Calu3 (cell line): ENCODE measurements around the gene ASIC2. TPM values are rescaled to one million over a fixed set of nuclear protein-coding genes. Genes with fewer than 3 reads are reported as not detected.
A peak's percentile ranks its signal among the peaks of the same experiment; 100 is the strongest.

Experiments used
- BruUV-seq: library from RNA; stranded (reverse); fragments of 400-500 nt; replicated peaks from 2 replicates; lab custom pipeline; 2021; lab: Mats Ljungman, UMichigan
- CTCF ChIA-PET: fragments of 300-600 bp; sonication (Branson Sonifier 250); formaldehyde crosslinking; loops from one replicate; lab custom pipeline; 2022; ENCODE audit warnings: antibody characterized with exemption; lab: Charles Lee
- DNase-seq: peaks from one replicate; pipeline ENCODE4 v3.0.0; 2022
- H3K27ac Mint-ChIP-seq: one replicate; pipeline ENCODE4 v1.8.0; 2022; ENCODE audit warnings: mixed read lengths; ENCODE audit not compliant: unreplicated experiment
- H3K27me3 Mint-ChIP-seq: one replicate; pipeline ENCODE4 v1.8.0; 2022; ENCODE audit warnings: mixed read lengths; ENCODE audit not compliant: unreplicated experiment
- H3K36me3 Mint-ChIP-seq: one replicate; pipeline ENCODE4 v1.8.0; 2022; ENCODE audit warnings: mild to moderate bottlenecking, moderate library complexity, mixed read lengths; ENCODE audit not compliant: insufficient read depth, unreplicated experiment
- H3K4me1 Mint-ChIP-seq: one replicate; pipeline ENCODE4 v1.8.0; 2022; ENCODE audit warnings: mild to moderate bottlenecking, low read depth, mixed read lengths; ENCODE audit not compliant: unreplicated experiment
- H3K4me3 Mint-ChIP-seq: one replicate; pipeline ENCODE4 v1.8.0; 2022; ENCODE audit warnings: mild to moderate bottlenecking, low read depth, moderate library complexity, mixed read lengths; ENCODE audit not compliant: unreplicated experiment
- H3K9me3 Mint-ChIP-seq: one replicate; pipeline ENCODE4 v1.8.0; 2022; ENCODE audit warnings: low read depth, mixed read lengths; ENCODE audit not compliant: unreplicated experiment
- intact Hi-C: fragments of 100-400 bp; cut with micrococcal nuclease; formaldehyde crosslinking; loops from one replicate; pipeline ENCODE4 v1.10.0; 2022; ENCODE audit not compliant: unreplicated experiment
- total RNA-seq: library from RNA; stranded (reverse); gene quantifications from 2 replicates; pipeline ENCODE4 v1.2.3, GENCODE V29; 2022
- TF ChIP-seq, protein P1 (sequence below): fragments of 200-600 bp; IDR thresholded peaks from one replicate; pipeline ENCODE4 v1.8.0; 2022; ENCODE audit warnings: antibody characterized with exemption; ENCODE audit not compliant: unreplicated experiment

Gene ASIC2
- total RNA-seq, 1 experiment from 2014 or later: not detected

- CTCF ChIA-PET: no interaction called here
- Mint-ChIP-seq H3K36me3 (peaks cover 6% of the 10 kb centered on the region), H3K4me1 (peaks cover 15% of the 10 kb centered on the region), H3K9me3 (no peaks in the 10 kb centered on the region), H3K27me3 (peaks cover 47% of the 10 kb centered on the region), H3K27ac (no peak overlapping the region), H3K4me3 (no peak overlapping the region)
- no TSS peak for BruUV-seq
- DNase-seq: no peak
- TF ChIP-seq, protein P1, sequence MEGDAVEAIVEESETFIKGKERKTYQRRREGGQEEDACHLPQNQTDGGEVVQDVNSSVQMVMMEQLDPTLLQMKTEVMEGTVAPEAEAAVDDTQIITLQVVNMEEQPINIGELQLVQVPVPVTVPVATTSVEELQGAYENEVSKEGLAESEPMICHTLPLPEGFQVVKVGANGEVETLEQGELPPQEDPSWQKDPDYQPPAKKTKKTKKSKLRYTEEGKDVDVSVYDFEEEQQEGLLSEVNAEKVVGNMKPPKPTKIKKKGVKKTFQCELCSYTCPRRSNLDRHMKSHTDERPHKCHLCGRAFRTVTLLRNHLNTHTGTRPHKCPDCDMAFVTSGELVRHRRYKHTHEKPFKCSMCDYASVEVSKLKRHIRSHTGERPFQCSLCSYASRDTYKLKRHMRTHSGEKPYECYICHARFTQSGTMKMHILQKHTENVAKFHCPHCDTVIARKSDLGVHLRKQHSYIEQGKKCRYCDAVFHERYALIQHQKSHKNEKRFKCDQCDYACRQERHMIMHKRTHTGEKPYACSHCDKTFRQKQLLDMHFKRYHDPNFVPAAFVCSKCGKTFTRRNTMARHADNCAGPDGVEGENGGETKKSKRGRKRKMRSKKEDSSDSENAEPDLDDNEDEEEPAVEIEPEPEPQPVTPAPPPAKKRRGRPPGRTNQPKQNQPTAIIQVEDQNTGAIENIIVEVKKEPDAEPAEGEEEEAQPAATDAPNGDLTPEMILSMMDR: no peak
- intact Hi-C loops: no loop called here
Measured at GRCh38 chr17:33015716-33016346, 277.3 kb downstream of the ASIC2 start.

DNA sequence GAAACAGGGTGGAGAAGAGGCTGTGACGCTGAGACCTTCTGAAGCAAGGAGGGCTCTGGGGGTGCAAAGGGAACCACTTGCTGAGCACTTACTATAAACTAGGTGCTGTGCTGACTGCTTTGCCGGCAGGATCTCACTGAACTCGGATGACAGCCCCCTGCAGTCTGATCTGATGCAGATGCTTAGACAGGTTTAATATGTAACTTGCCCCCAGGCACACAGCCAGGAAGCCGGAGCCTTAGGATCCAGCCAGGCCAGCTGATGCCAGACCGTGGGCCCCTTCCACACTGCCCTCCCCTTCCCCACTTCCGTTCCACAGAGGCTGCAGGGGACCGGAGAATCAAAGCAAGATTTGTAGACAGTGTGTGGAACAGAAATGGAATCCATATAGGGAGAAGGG is 278.3 kb downstream of the ASIC2 start:
- Mint-ChIP-seq H3K27me3 (peaks cover 42% of the 10 kb centered on the region), H3K4me3 (no peak overlapping the region), H3K9me3 (no peaks in the 10 kb centered on the region), H3K4me1 (peaks cover 15% of the 10 kb centered on the region), H3K36me3 (peaks cover 6% of the 10 kb centered on the region), H3K27ac (no peak overlapping the region)
- CTCF ChIA-PET: no interaction called here
- TF ChIP-seq, protein P1: no peak
- intact Hi-C loops: no loop called here
- peak; percentile 51 for DNase-seq
- BruUV-seq: no TSS peak

DNA sequence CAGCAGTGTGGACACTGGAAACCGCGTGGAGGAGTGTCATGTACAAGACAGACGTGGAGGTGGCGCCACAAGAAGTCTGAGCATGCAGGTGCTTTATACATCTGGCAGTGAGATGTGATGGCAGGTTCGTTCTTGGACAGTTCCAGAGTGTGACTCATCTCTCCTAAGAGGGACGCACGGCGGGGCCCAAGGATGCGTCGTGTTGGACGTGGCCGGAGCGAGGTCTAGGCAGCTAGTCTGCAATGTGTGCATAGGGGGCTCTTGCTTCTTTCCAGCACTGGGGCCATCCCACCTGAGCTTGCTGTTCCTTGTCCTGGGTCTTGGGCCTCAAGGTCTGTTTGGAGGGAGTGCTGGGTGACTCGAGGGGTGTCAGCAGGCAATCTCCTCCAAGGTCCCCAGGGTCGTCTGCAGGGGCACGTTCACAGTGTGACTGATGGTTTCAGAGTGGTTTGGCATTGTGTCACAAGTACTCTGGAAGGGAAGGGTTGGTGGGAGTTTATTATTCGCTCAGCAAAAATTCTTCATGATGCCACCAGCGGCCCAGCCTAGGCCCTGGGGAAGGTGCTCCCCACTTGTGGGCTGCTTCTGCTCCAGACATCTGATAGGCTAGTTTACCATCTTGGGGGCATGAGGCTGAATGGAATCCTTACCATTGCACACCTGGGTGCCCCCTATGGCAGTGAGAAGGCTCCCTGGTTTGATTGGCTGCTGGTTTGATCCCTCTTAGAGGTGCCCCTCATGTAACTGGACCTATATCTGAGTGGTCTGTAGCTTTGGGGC is 279.3 kb downstream of the ASIC2 start:
- H3K27ac Mint-ChIP-seq: no peak overlapping the region
- no peak for DNase-seq
- TF ChIP-seq, protein P1: no peak
- BruUV-seq: no TSS peak
- peaks cover 6% of the 10 kb centered on the region for H3K36me3 Mint-ChIP-seq
- H3K27me3 Mint-ChIP-seq: peaks cover 42% of the 10 kb centered on the region
- intact Hi-C loops: no loop called here
- H3K4me1 Mint-ChIP-seq: peaks cover 15% of the 10 kb centered on the region
- CTCF ChIA-PET: no interaction called here
- no peak overlapping the region for H3K4me3 Mint-ChIP-seq
- no peaks in the 10 kb centered on the region for H3K9me3 Mint-ChIP-seq

GRCh38 chr17:33012522-33013033 is 280.5 kb downstream of the ASIC2 start:
- intact Hi-C loops: no loop called here
- Mint-ChIP-seq H3K4me3 (no peak overlapping the region), H3K4me1 (peaks cover 15% of the 10 kb centered on the region), H3K9me3 (no peaks in the 10 kb centered on the region), H3K36me3 (peaks cover 6% of the 10 kb centered on the region), H3K27me3 (peaks cover 36% of the 10 kb centered on the region), H3K27ac (no peak overlapping the region)
- TF ChIP-seq, protein P1: no peak
- CTCF ChIA-PET: no interaction called here
- no TSS peak for BruUV-seq
- DNase-seq: peak; percentile 55
